Gastroesophageal sphincter (tissue), 4 donors: ENCODE measurements around the gene LRCH3. TPM values are rescaled to one million over a fixed set of nuclear protein-coding genes. Genes with fewer than 3 reads are reported as not detected.
A peak's percentile ranks its signal among the peaks of the same experiment; 100 is the strongest.

Source experiments
- ATAC-seq: fragments of 150-250 bp; one replicate; pipeline ENCODE4 v1.9.1; 2016; ENCODE audit warnings: mild to moderate bottlenecking, moderate library complexity
- H3K27ac ChIP-seq, 4 donors: fragments of 200-600 bp; sonication (generic) in 3 of 4; 1 replicate in 3 of 4; 2 replicates in 1 of 4; pipeline ENCODE4 v1.5.1; 2016 to 2019
- H3K27me3 ChIP-seq: fragments of 200-600 bp; sonication (generic); one replicate; pipeline ENCODE4 v1.5.1; 2019
- H3K36me3 ChIP-seq, 2 donors: fragments of 200-600 bp; sonication (generic); one replicate each; pipeline ENCODE4 v1.5.1; 2019; ENCODE audit warnings: control low read depth in 1 of 2
- H3K4me1 ChIP-seq, 3 donors: fragments of 200-600 bp; sonication (generic); 1 replicate in 2 of 3; 2 replicates in 1 of 3; pipeline ENCODE4 v1.5.1; 2016 to 2019; ENCODE audit warnings: control low read depth in 2 of 3
- H3K4me3 ChIP-seq, 2 donors: fragments of 200-600 bp; sonication (generic); one replicate each; pipeline ENCODE4 v1.5.1; 2019; ENCODE audit warnings: mild to moderate bottlenecking in 1 of 2, moderate library complexity in 1 of 2
- H3K9me3 ChIP-seq, 3 donors: fragments of 200-600 bp; sonication (generic); one replicate each; pipeline ENCODE4 v1.5.1; 2017 to 2019; ENCODE audit warnings: control low read depth in 2 of 3
- CTCF ChIP-seq, 4 experiments: fragments of 200-600 bp in 2 of 4; fragments of 450-650 bp in 2 of 4; sonication (generic) in 1 of 4; IDR thresholded peaks; one replicate each; pipeline ENCODE4 v1.5.1; 2017 to 2019; ENCODE audit warnings: antibody characterized with exemption in 4 of 4, mild to moderate bottlenecking in 2 of 4, moderate library complexity in 2 of 4
- EP300 ChIP-seq: sonication (generic); formaldehyde crosslinking; IDR thresholded peaks from one replicate; pipeline ENCODE4 v1.6.1; 2017; ENCODE audit warnings: antibody characterized with exemption, mild to moderate bottlenecking
- POLR2A ChIP-seq, 2 donors: fragments of 450-650 bp; IDR thresholded peaks; one replicate each; pipeline ENCODE4 v1.6.1; 2017; ENCODE audit warnings: antibody characterized with exemption in 2 of 2, mild to moderate bottlenecking in 2 of 2, moderate library complexity in 1 of 2
- POLR2AphosphoS5 ChIP-seq: sonication (generic); formaldehyde crosslinking; IDR thresholded peaks from one replicate; pipeline ENCODE4 v1.6.1; 2017; ENCODE audit warnings: antibody characterized with exemption
- WGBS, 2 donors: methylation state at CpG; one replicate each; pipeline ENCODE4 v1.1.5; 2018; ENCODE audit warnings: low coverage in 1 of 2; 5-methylcytosine and 5-hydroxymethylcytosine counted together
- total RNA-seq, 4 donors: library from RNA; depleted of rRNA; stranded (reverse); fragments of >200 nt; gene quantifications; one replicate each; pipeline ENCODE4 v1.1.0, GENCODE V29; 2016

Gene LRCH3
- total RNA-seq, 4 donors from 2014 or later = 39.0 to 158 (median 69.6) TPM

- Histone ChIP-seq H3K36me3 (peaks cover 0 to 81% of the 10 kb centered on the region in 2 donors), H3K9me3 (no peaks in the 10 kb centered on the region), H3K4me1 (no peaks in the 10 kb centered on the region), H3K4me3 (no peak overlapping the region), H3K27me3 (no peaks in the 10 kb centered on the region), H3K27ac (no peak overlapping the region)
- TF ChIP-seq POLR2A (IDR thresholded peaks at IDR 0.05) (no peak), EP300 (no peak), POLR2AphosphoS5 (no peak), CTCF (IDR thresholded peaks at IDR 0.05) (no peak)
- WGBS, 2 donors = 59 to 75% methylated on average over 4 to 7 of the region's 8 CpGs
- ATAC-seq = no peak
Measured at GRCh38 chr3:197878427-197878826, 87.4 kb downstream of the LRCH3 start.

GRCh38 chr3:197880491-197881269 is 89.6 kb downstream of the LRCH3 start:
- Histone ChIP-seq H3K4me3 (no peak overlapping the region), H3K27me3 (no peaks in the 10 kb centered on the region), H3K9me3 (no peaks in the 10 kb centered on the region), H3K4me1 (no peaks in the 10 kb centered on the region), H3K27ac (peak overlapping the region in 1 of 4 donors; percentile 33), H3K36me3 (peaks cover 0 to 81% of the 10 kb centered on the region in 2 donors)
- TF ChIP-seq CTCF (IDR thresholded peaks at IDR 0.05) = no peak
- no peak for TF ChIP-seq POLR2AphosphoS5
- no peak for TF ChIP-seq POLR2A (IDR thresholded peaks at IDR 0.05)
- TF ChIP-seq EP300 = no peak
- 55 to 66% methylated on average over 12 to 15 of the region's 17 CpGs for WGBS, 2 donors
- no peak for ATAC-seq

DNA sequence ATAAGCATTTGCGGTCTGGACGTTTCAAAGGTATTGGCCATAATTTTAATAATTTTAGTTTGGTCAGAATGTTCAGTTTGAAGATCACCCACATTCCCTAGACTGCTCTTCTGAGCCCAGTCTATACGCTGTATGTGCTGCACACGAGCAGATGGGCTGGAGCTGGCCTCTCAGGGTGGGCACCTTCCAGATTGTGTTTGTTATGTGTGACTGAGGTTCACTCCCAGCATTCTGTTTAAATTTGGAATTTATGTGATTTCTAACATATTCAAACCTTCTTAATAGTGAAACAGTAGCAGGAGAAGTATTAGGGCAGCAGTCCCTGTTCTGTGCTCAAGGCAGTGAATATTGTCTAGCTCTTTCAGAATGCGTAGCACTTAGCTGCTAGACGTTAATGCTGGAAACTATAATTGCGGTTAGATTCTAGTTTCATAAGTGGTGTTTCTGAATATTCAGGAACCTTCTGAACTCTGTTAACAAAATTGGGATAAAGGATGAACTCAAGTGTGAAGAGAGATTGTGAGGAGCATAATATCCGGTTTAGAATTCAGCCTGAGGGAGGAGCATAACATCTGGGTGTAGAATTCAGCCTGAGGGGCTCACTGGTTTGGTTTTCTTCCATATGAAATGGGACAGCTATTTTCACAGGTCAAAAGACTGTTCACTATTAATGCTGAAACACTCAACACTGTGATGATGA is 90.4 kb downstream of the LRCH3 start:
- no peak for ATAC-seq
- no peak overlapping the region for H3K4me3 ChIP-seq
- H3K4me1 ChIP-seq = no peaks in the 10 kb centered on the region
- no peak for TF ChIP-seq POLR2AphosphoS5
- no peak for TF ChIP-seq CTCF (IDR thresholded peaks at IDR 0.05)
- peaks cover 0 to 81% of the 10 kb centered on the region in 2 donors for H3K36me3 ChIP-seq
- 64 to 76% methylated on average over 7 to 8 of the region's 8 CpGs for WGBS, 2 donors
- peak overlapping the region in 1 of 4 donors; percentile 33 for H3K27ac ChIP-seq
- H3K27me3 ChIP-seq = no peaks in the 10 kb centered on the region
- no peaks in the 10 kb centered on the region for H3K9me3 ChIP-seq

DNA sequence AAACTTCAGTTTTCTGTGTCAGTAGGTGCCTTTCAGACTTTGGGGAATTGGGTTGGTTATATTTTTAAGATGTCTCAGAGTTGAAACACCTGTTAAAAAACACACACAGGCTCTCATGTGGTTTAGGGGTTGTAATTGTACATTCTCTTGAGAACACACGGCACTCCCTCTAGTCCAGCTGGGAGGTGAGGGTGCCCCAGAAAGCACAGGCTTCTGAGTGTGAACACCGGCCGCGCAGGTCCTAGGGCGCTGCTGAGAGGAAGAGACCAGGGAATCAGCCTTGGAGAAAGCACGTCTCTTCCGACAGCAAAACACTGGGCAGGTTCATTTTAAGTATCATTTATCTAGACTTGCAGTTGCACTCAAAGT is 90.9 kb downstream of the LRCH3 start:
- H3K27ac ChIP-seq = no peak overlapping the region
- H3K27me3 ChIP-seq = no peaks in the 10 kb centered on the region
- 79 to 85% methylated on average over 7 of the region's 7 CpGs for WGBS, 2 donors
- H3K4me1 ChIP-seq = no peaks in the 10 kb centered on the region
- ATAC-seq = no peak
- no peak overlapping the region for H3K4me3 ChIP-seq
- TF ChIP-seq POLR2A (IDR thresholded peaks at IDR 0.05) (no peak), CTCF (IDR thresholded peaks at IDR 0.05) (no peak), POLR2AphosphoS5 (no peak), EP300 (no peak)
- peaks cover 0 to 79% of the 10 kb centered on the region in 2 donors for H3K36me3 ChIP-seq
- H3K9me3 ChIP-seq = no peaks in the 10 kb centered on the region

- Histone ChIP-seq H3K27ac (no peak overlapping the region), H3K9me3 (no peaks in the 10 kb centered on the region), H3K27me3 (no peaks in the 10 kb centered on the region), H3K4me1 (no peaks in the 10 kb centered on the region), H3K36me3 (peaks cover 0 to 76% of the 10 kb centered on the region in 2 donors), H3K4me3 (no peak overlapping the region)
- TF ChIP-seq POLR2A (IDR thresholded peaks at IDR 0.05) (no peak), CTCF (IDR thresholded peaks at IDR 0.05) (no peak), EP300 (no peak), POLR2AphosphoS5 (no peak)
- no peak for ATAC-seq
- WGBS, 2 donors = 15 to 19% methylated on average over 2 of the region's 2 CpGs
Measured at GRCh38 chr3:197882586-197882985, 91.5 kb downstream of the LRCH3 start.
